NCI-H128 (cell line): ENCODE results near the gene NOTCH1.

ENCODE experiments used
- DNase-seq: peaks from one replicate; lab custom pipeline; 2025; ENCODE audit not compliant: unreplicated experiment; lab: John Stamatoyannopoulos, UW

Gene NOTCH1

DNA sequence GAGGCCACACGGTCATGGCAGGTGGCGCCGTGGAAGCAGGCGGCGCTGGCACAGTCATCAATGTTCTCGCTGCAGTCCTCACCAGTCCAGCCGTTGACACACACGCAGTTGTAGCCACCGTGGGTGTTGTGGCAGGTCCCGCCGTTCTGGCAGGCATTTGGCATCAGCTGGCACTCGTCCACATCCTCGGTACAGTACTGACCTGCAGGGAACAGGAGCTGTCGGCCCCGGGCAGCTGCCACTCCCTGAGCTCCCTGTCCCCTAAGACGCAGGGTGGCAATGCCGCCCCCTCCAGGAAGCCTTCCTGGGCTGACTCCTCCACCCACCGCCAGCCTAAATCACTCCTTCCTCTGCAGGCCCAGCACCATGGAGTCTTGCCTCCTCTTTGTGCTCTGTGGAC lies 27.2 kb downstream of the NOTCH1 start:
- no peak for DNase-seq

- no peak for DNase-seq
Measured at GRCh38 chr9:136517950-136518349, 27.9 kb downstream of the NOTCH1 start.

DNA sequence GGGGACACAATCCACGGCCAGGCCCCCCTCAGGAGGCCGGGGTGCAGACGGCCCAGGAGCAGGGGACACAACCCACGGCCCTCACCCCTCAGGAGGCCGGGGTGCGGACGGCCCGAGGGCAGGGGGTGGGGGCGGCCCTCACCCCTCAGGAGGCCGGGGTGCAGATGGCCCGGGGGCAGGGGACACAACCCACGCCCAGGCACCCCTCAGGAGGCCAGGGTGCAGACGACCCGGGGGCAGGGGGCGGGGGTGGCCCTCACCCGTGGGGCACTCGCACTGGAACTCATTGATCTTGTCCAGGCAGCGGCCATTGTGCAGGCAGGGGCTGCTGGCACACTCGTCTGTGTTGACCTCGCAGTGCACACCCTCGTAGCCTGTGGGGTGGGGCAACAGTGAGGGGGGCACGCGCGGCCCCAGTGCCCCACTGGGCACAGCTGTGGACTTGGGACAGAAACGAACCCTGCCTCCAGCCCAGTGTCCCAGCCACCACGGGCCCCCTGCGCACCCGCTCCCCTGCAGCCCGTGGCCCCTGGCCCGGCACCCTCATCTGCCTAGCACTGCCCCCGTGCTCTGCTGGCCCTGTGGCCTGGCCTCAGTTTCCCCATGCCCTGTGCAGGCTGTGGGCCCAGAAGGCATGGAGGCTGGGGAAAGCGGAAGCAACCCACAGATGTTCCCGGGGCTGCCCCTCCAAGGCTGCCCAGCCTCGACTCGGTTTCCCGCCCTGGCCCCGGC lies 28.7 kb downstream of the NOTCH1 start:
- no peak for DNase-seq

- DNase-seq, result no peak
Measured at GRCh38 chr9:136516191-136516654, 29.6 kb downstream of the NOTCH1 start.

- DNase-seq, result no peak
Measured at GRCh38 chr9:136515276-136515675, 30.6 kb downstream of the NOTCH1 start.

DNA sequence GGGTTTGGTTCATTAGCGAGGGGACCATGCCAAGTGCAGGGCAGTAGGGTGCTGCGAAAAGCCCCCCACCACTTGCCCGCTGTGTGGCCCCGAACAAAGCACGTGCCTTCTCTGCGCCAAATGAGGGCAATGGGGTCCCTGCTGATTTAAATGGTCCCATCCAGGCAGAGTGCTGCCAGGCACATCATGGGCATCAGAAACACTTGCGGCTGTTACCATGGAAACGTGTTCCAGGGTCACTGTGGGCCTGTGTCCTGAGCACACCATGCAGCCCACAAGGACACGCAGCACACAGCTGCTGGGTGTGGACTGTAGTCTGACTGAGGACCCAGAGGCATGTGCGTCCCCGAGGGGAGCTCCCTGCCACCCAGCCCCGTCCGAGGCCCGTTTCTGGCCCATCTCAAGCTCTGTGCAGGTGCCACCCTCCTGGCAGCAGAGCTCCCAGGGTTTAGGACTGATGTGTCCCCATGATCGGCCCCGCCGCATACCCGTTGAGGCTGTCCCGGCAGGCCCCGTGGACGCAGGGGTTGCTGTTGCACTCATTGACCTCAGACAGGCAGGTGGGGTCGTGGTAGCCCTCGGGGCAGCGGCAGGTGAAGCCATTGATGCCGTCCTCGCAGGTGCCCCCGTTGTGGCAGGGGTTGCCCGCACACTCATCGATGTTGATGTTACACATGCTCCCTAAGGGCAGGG lies 31.7 kb downstream of the NOTCH1 start:
- DNase-seq, result no peak

- DNase-seq, result no peak
Measured at GRCh38 chr9:136513191-136513590, 32.7 kb downstream of the NOTCH1 start.

GRCh38 chr9:136512651-136513071 lies 33.2 kb downstream of the NOTCH1 start:
- DNase-seq, result no peak

DNA sequence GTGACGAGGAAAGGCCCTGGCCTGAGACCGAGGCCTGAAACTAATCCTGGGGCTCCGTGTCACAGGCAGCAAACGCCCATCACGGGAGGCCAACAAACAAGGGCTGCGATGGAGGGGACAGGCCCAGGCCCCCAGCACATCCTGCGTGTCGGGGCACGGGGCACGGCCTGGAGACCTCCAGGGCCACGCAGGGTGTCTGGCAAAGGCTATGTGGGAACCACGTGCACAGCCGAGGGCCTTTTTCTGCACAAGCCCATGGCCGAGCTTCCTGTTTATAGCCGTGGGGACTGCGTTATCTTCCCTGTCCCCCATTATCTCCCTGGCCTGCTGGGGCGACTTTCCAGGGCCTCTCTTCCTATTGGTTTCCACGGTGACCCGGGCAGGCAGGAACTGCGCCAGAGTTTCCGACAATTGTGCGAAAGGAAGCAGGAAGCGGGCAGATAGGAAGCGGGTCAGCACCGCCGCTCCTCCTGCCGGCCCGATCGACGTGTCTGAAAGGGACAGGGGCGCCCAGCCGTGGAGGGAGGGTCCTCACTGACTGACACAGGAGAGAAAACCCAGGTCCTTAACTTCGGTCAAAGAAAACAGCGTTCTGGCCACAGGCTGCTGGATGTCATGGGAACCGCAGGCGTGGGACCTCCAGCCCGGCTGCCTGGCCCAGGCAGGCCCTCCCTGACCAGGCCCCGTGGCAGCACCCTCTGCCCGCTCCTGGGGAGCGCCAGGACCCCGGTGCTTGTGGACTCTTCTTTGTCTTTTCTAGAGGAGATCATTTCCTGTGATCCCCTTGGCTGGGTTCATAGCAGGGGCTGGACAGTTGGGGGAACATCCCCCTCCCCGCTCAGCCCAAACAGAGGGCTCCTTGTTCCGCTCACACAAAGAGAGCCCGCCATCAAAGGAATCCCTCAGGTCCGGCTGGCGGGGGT lies 33.9 kb downstream of the NOTCH1 start:
- DNase-seq, result no peak

GRCh38 chr9:136511144-136511669 lies 34.6 kb downstream of the NOTCH1 start:
- no peak for DNase-seq

DNA sequence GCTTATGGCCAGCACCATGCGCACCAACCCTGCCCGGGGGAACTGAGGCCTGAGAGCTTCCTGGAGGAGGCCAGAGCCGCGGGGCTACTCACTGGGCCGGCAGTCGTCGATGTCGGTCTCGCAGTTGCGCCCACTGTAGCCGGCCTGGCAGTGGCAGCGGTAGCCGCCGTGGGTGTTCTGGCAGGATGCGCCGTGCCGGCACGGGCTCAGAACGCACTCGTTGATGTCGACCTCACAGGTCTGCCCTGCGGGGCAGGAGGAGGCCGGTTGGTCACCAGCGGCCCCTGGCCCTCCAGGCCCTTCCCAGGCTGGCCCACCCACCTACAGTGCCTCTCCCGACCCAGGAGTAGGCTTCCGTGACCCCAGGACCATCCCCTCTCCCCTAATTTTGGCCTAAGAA lies 35.3 kb downstream of the NOTCH1 start:
- no peak for DNase-seq

GRCh38 chr9:136509549-136509948 lies 36.3 kb downstream of the NOTCH1 start:
- no peak for DNase-seq

- DNase-seq, result no peak
Measured at GRCh38 chr9:136508729-136509500, 36.9 kb downstream of the NOTCH1 start.

DNA sequence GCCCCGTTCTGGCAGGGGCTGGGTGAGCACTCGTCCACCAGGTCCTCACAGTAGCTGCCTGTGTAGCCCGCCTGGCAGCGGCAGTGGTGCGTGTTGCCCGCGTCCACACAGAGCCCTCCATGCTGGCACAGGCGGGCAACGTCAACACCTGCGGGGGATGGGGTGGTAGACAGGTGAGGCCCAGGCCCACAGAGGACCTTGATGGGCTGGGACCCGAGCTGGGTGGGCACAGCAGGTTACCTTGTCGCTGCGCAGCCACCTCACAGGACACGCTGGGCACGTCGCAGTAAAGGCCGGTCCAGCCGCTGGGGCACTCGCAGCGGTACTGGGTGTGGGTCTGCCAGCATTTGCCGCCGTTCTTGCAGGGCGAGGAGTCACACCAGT lies 37.9 kb downstream of the NOTCH1 start:
- no peak for DNase-seq

DNA sequence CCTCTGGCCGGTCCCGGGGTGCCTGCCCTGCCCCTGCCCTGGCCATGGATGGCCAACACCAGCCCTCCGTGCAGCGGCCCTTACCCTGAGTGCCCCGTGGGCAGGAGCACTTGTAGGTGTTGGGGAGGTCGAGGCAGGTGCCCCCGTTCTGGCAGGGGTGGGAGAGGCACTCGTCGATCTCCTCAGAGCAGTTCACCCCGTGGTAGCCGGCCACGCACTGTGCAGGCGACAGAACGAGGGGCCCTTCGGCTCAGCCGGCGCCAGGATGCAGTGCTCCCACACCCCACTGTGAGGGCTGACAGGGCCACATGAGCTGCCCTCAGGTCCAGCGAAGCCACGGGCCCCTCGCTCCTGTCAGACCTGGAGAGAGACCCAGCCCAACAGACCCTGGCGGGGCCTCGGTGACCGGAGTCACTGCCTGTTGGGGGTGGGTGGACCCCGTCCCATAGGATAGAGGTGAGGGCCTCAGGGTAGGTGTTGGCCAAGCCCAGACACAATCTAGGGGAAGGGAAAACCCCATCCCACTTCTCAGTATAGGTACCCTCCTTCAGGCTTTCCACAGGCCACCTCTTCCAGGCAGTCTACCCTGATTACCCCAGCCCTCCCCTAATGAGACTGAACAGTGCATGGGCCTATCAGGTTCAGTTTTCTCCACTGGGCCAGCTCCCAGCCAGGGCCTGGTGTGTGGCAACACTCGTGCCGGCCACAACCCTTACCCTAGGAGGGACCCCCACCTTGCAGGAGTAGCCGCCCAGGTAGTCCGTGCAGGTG lies 38.4 kb downstream of the NOTCH1 start:
- DNase-seq, result no peak

DNA sequence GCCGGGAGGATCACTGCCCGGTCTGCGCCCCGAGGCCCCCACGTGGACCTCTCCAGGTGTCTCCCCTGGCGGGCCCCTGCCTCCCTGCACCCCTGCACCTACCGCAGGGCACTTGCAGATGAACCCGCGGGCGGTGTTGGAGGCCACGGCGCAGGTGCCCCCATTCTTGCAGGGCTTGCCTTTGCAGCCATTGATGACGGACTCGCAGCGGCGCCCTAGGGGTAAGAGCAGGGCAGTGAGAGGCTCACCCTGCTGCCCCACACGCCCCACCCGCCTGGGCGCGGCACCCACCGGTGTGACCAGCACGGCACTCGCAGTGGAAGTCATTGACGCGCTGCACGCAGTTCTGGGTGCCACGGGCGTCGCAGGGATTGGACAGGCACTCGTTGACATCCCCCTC lies 39.4 kb downstream of the NOTCH1 start:
- no peak for DNase-seq

DNA sequence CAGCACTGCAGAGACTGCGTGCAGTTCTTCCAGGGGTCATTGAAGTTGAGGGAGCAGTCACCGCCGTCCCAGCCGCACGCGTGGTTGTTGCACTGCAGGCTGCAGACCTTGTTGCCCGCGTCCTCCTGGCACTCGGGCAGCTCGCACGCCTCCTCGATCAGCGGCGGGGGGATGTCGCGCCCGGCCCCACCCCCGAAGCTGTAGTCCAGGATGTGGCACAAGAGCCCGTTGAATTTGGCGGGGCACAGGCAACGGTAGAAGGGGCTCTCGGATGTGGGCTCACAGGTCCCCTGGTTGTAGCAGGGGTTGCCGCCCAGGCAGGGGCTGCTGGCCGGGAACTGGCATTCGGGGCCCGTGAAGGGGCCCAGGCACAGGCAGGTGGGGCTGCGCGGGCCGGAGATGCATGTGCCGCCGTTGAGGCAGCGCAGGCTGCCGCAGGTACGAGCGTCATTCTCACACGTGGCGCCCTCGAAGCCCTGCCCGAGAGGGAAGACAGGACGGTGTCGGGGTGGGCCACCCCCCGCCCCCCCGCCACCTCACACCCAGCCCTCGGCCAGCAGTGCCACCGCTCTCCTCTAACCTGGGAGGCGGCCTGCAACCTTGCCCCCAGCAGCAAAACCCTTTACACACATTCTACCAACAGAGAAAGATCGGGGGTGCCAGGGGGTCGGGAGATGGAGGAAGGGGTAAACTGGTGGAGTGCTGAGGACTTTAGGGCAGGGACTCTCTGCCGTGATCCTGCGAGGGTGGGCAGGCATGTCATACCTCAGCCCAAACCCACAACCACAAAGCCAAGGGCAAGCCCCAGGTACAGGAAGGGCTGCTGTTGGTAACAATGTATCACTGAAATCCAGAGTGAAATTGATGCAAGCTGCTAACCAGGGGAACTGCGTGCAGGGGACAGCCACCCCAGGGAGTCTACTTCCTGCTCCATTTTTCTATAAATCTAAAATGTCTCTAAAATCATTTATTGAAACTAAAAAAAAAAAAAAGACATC lies 40.1 kb downstream of the NOTCH1 start:
- no peak for DNase-seq

GRCh38 chr9:136504512-136505348 lies 41.1 kb downstream of the NOTCH1 start:
- no peak for DNase-seq
